ENCODE data around the gene IQCE.

DNA sequence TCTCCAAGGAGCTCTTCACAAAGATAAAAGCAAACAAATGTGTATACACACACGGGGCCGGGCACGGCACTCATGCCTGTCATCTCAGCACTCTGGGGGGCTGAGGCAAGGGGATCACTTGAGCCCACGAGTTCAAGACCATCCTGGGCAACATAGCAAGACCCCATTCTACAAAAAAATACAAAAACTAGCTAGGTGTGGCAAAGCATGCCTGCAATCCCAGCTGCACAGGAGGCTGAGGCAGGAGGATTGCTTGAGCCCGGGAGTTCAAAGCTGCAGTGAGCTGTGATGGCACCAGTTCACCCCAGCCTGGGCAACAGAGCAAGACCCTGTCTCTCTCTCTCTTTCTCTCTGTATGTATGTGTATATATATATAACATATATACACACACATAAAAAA lies 95.3 kb downstream of the IQCE start:
- TF ChIP-seq, protein P1, sequence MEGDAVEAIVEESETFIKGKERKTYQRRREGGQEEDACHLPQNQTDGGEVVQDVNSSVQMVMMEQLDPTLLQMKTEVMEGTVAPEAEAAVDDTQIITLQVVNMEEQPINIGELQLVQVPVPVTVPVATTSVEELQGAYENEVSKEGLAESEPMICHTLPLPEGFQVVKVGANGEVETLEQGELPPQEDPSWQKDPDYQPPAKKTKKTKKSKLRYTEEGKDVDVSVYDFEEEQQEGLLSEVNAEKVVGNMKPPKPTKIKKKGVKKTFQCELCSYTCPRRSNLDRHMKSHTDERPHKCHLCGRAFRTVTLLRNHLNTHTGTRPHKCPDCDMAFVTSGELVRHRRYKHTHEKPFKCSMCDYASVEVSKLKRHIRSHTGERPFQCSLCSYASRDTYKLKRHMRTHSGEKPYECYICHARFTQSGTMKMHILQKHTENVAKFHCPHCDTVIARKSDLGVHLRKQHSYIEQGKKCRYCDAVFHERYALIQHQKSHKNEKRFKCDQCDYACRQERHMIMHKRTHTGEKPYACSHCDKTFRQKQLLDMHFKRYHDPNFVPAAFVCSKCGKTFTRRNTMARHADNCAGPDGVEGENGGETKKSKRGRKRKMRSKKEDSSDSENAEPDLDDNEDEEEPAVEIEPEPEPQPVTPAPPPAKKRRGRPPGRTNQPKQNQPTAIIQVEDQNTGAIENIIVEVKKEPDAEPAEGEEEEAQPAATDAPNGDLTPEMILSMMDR (IDR thresholded peaks at IDR 0.05), result no peak
- no peak for TF ChIP-seq POLR2A (IDR thresholded peaks at IDR 0.05)
